ENCODE results near the gene C16orf46. TPM values are rescaled to one million over a fixed set of nuclear protein-coding genes. Genes with fewer than 3 reads are reported as not detected.

Gene C16orf46
- total RNA-seq, 4 donors from 2014 or later = 3.1 to 14.2 (median 9.7) TPM

DNA sequence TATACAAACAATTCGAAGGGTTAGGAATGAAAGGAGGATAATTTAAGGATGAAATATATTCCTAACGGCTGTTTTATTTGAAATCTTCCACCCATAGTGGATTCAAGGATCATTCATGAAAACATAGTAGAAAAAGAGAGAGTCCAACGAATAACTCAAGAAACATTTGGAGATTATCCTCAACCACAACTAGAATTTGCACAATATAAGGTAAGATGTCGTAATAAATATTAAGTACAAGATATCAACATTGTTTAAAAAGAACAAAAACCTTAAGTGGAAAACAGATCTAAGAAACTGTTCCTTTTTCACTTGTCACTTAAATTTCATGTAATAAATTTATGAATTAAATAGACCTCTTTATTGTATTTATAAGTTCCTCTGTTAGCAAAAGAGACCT lies 50.6 kb downstream of the C16orf46 start:
- 93 to 98% methylated on average over 4 of the region's 4 CpGs for WGBS, 2 donors
- no peaks in the 10 kb centered on the region for H3K36me3 ChIP-seq
- H3K27me3 ChIP-seq = no peaks in the 10 kb centered on the region
- H3K27ac ChIP-seq = no peak overlapping the region
- no peaks in the 10 kb centered on the region for H3K9me3 ChIP-seq
- DNase-seq = no peak
- H3K4me3 ChIP-seq (replicated peaks in 1 of 3) = no peak overlapping the region
- no peaks in the 10 kb centered on the region for H3K4me1 ChIP-seq
- intact Hi-C loops (cut with DNase I) = no loop called here
- TF ChIP-seq, protein P1, sequence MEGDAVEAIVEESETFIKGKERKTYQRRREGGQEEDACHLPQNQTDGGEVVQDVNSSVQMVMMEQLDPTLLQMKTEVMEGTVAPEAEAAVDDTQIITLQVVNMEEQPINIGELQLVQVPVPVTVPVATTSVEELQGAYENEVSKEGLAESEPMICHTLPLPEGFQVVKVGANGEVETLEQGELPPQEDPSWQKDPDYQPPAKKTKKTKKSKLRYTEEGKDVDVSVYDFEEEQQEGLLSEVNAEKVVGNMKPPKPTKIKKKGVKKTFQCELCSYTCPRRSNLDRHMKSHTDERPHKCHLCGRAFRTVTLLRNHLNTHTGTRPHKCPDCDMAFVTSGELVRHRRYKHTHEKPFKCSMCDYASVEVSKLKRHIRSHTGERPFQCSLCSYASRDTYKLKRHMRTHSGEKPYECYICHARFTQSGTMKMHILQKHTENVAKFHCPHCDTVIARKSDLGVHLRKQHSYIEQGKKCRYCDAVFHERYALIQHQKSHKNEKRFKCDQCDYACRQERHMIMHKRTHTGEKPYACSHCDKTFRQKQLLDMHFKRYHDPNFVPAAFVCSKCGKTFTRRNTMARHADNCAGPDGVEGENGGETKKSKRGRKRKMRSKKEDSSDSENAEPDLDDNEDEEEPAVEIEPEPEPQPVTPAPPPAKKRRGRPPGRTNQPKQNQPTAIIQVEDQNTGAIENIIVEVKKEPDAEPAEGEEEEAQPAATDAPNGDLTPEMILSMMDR (IDR thresholded peaks at IDR 0.05) = no peak
- TF ChIP-seq POLR2A (IDR thresholded peaks at IDR 0.05) = no peak

DNA sequence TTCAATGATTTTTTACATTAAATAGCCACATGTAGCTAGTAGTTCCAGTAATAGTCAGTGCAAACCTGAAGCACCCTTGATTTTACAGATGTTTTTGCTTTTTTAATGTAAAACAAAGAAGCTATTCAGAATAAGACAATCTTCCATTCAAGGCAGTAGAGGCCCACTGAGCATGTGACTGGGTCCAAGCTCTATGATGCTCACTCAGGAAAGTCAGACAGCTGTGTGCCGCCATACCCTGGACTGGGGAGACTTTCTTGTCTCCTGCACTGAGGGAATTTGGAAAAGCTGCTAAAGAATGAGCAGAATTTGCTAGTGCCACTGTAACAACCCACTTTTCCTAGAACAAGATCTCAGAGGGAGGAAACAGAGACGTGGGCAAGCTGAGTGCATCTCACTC lies 58.5 kb downstream of the C16orf46 start:
- H3K27me3 ChIP-seq = no peaks in the 10 kb centered on the region
- no peaks in the 10 kb centered on the region for H3K4me1 ChIP-seq
- no peak overlapping the region for H3K27ac ChIP-seq
- TF ChIP-seq POLR2A (IDR thresholded peaks at IDR 0.05) = no peak
- TF ChIP-seq, protein P1 (IDR thresholded peaks at IDR 0.05) = no peak
- peaks cover 0 to 4% of the 10 kb centered on the region in 2 donors for H3K36me3 ChIP-seq
- H3K4me3 ChIP-seq (replicated peaks in 1 of 3) = no peak overlapping the region
- H3K9me3 ChIP-seq = no peaks in the 10 kb centered on the region
- WGBS, 2 donors = 98% methylated on average over 2 of the region's 2 CpGs
- DNase-seq = no peak
- intact Hi-C loops (cut with DNase I) = no loop called here

DNA sequence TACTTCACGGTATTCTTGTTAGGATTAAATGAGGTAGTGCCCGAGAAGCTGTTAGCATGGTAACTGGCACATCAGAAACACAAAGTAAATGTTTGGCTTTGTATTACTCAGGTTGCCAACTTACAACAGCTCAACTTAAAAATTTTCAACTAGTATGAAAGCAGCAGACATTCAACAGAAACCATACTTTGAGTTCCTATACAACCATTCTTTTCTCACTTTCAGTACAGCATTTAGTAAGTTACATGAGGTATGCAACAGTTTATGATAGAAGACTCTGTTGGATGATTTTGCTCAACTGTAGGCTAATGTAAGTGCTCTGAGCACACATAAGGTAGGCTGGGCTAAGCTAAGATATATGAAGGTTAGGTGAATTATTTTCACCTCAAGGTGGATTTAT lies 62.4 kb downstream of the C16orf46 start:
- Histone ChIP-seq H3K4me3 (replicated peaks in 1 of 3) (no peak overlapping the region), H3K27me3 (no peaks in the 10 kb centered on the region), H3K4me1 (no peaks in the 10 kb centered on the region), H3K36me3 (peaks cover 0 to 4% of the 10 kb centered on the region in 2 donors), H3K9me3 (no peaks in the 10 kb centered on the region), H3K27ac (no peak overlapping the region)
- TF ChIP-seq, protein P1 (IDR thresholded peaks at IDR 0.05) = no peak
- TF ChIP-seq POLR2A (IDR thresholded peaks at IDR 0.05) = no peak
- intact Hi-C loops (cut with DNase I) = no loop called here
- DNase-seq = no peak
- WGBS, 2 donors = 98 to 99% methylated on average over 2 of the region's 2 CpGs

DNA sequence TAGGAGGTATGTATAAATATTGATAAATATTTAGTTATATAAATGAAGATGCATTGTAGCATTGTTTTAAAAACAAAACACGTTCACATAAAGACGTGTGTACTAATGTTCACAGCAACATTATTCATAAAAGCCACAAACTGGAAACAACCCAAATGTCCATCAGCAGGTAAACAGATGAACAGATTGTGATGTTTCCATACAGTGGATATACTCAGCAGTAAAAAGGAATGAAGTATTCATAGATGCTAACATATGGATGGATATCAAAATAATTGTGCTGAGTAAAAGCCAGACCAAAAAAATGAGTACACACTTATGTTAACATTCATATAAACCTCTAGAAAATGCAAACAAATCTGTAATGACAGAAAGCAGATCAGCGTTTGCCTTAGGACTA lies 64.1 kb downstream of the C16orf46 start:
- DNase-seq = no peak
- no peaks in the 10 kb centered on the region for H3K9me3 ChIP-seq
- TF ChIP-seq, protein P1 (IDR thresholded peaks at IDR 0.05) = no peak
- no peak for TF ChIP-seq POLR2A (IDR thresholded peaks at IDR 0.05)
- no peak overlapping the region for H3K27ac ChIP-seq
- no peak overlapping the region for H3K4me3 ChIP-seq (replicated peaks in 1 of 3)
- 95 to 96% methylated on average over 3 of the region's 3 CpGs for WGBS, 2 donors
- intact Hi-C loops (cut with DNase I) = no loop called here
- H3K36me3 ChIP-seq = peaks cover 0 to 4% of the 10 kb centered on the region in 2 donors
- H3K27me3 ChIP-seq = no peaks in the 10 kb centered on the region
- no peaks in the 10 kb centered on the region for H3K4me1 ChIP-seq

Small RNAs within 50 kb of the gene (small RNA-seq; reads per million reads assigned to genes)
- gene AC092718.3 (not detected), gene RNU6-1191P (not detected)

Other genes with a start within 250 kb of the C16orf46 start
- gene CMC2, start 70.4 kb downstream of the C16orf46 start, total RNA-seq = 10 to 100 TPM; 36.8 to 89.1 (median 59.7) TPM
- gene CENPN, start 70.0 kb downstream of the C16orf46 start, total RNA-seq = 10 to 100 TPM in 1 of 4 donors, 1 to 10 TPM in 3; 5.8 to 14.4 (median 6.7) TPM
- 10 to 100 TPM; 49.2 to 57.6 (median 53.3) TPM for gene ATMIN, start 41.4 kb downstream of the C16orf46 start, total RNA-seq
- 10 to 100 TPM; 48.8 to 82.1 (median 60.7) TPM for gene GCSH, start 19.2 kb upstream of the C16orf46 start, total RNA-seq
- under 1 TPM in 1 of 4 donors, not detected in 3; 0.22 TPM for gene BCO1, start 161.5 kb upstream of the C16orf46 start, total RNA-seq
- gene GAN, start 237.7 kb upstream of the C16orf46 start, total RNA-seq = 10 to 100 TPM in 1 of 4 donors, 1 to 10 TPM in 3; 8.7 to 12.8 (median 9.5) TPM